HepG2 (cell line): ENCODE data around the gene SETD1A. TPM values are rescaled to one million over a fixed set of nuclear protein-coding genes. Genes with fewer than 3 reads are reported as not detected.

Source experiments
- ELF4 ChIP-seq: sonication (generic); formaldehyde crosslinking; IDR thresholded peaks from 2 replicates; pipeline ENCODE4 v1.5.0; 2020; ENCODE audit warnings: missing genetic modification reagents, mild to moderate bottlenecking, moderate library complexity, borderline replicate concordance
- HES4 ChIP-seq: sonication (generic); formaldehyde crosslinking; IDR thresholded peaks from 2 replicates; pipeline ENCODE4 v1.9.0; 2021; ENCODE audit warnings: mild to moderate bottlenecking, missing genetic modification reagents, borderline replicate concordance
- IKZF1 ChIP-seq: fragments of 450-650 bp; IDR thresholded peaks from 2 replicates; pipeline ENCODE4 v1.7.1; 2016
- KIAA2018 ChIP-seq: sonication (generic); formaldehyde crosslinking; IDR thresholded peaks from 2 replicates; pipeline ENCODE4 v1.5.0; 2020; ENCODE audit warnings: mild to moderate bottlenecking, missing genetic modification reagents, borderline replicate concordance
- POGK ChIP-seq: sonication (generic); formaldehyde crosslinking; conservative IDR thresholded peaks from 2 replicates; pipeline ENCODE4 v1.8.0; 2022; ENCODE audit warnings: mild to moderate bottlenecking, moderate library complexity, missing genetic modification reagents
- RBAK ChIP-seq: sonication (generic); formaldehyde crosslinking; IDR thresholded peaks from 2 replicates; pipeline ENCODE4 v1.5.1; 2020; ENCODE audit warnings: mild to moderate bottlenecking, missing genetic modification reagents
- RNF219 ChIP-seq: sonication (generic); formaldehyde crosslinking; IDR thresholded peaks from 2 replicates; pipeline ENCODE4 v1.5.0; 2020; ENCODE audit warnings: mild to moderate bottlenecking, missing genetic modification reagents
- SKI ChIP-seq: fragments of 450-650 bp; IDR thresholded peaks from one replicate; pipeline ENCODE4 v1.6.1; 2018; ENCODE audit warnings: mild to moderate bottlenecking; ENCODE audit not compliant: partially characterized antibody
- SP5 ChIP-seq: IDR thresholded peaks from 2 replicates; pipeline ENCODE4 v1.6.1; 2016; ENCODE audit warnings: low read depth, borderline replicate concordance
- STAT5B ChIP-seq: sonication (generic); formaldehyde crosslinking; IDR thresholded peaks from 2 replicates; pipeline ENCODE4 v1.4.0; 2020; ENCODE audit warnings: missing genetic modification reagents
- ZFY ChIP-seq: sonication (generic); formaldehyde crosslinking; IDR thresholded peaks from 2 replicates; pipeline ENCODE4 v1.4.0; 2020; ENCODE audit warnings: missing genetic modification reagents
- ZNF296 ChIP-seq: sonication (generic); formaldehyde crosslinking; conservative IDR thresholded peaks from 2 replicates; pipeline ENCODE4 v1.5.0; 2020; ENCODE audit warnings: mild to moderate bottlenecking, missing genetic modification reagents
- ZNF512B ChIP-seq: sonication (generic); formaldehyde crosslinking; IDR thresholded peaks from 2 replicates; pipeline ENCODE4 v1.5.1; 2020; ENCODE audit warnings: missing genetic modification reagents, mild to moderate bottlenecking, borderline replicate concordance
- polyA plus RNA-seq, 8 experiments: library from polyadenylated mRNA; depleted of rRNA in 3 of 8; stranded (reverse) in 7 of 8; unstranded in 1 of 8; fragments of >200 nt; fragmentation: Illumina TruSeq in 4 of 8; extraction: Trizol in 4 of 8; gene quantifications; 2 replicates each; pipeline versions ENCODE4 v1.2.1 to v1.2.3, GENCODE V29; 2011 to 2016; ENCODE audit warnings: low read depth in 4 of 8, missing spikeins in 1 of 8, mixed read lengths in 1 of 8; ENCODE audit not compliant: insufficient read depth in 1 of 8
- total RNA-seq, 5 experiments: library from RNA; depleted of rRNA; stranded (reverse); fragments of >200 nt; fragmentation: Illumina TruSeq; extraction: Trizol; gene quantifications; 2 replicates each; pipeline ENCODE4 v1.2.3, GENCODE V29; 2016; ENCODE audit warnings: low read depth in 1 of 5

The SETD1A gene
- total and polyA plus RNA-seq, 2 of the 13 experiments (the other 11 are each of a cell fraction or from before 2014, with no cell fraction given): 3.8 to 5.6 TPM

- TF ChIP-seq SKI (no peak), KIAA2018 (no peak), RNF219 (CRISPR knock-in tag) (no peak), ZNF296 (no peak), STAT5B (CRISPR knock-in tag) (no peak), POGK (CRISPR knock-in tag) (0 out of 2 replicates have a peak, but pooled peaks have one; percentile 23), SP5 (CRISPR knock-in tag) (no peak), ELF4 (no peak), ZFY (0 out of 2 replicates have a peak, but pooled peaks have one; percentile 24), IKZF1 (no peak), RBAK (CRISPR knock-in tag) (no peak), HES4 (CRISPR knock-in tag) (peak; percentile 27; the same call in 1 of the 2 replicates), ZNF512B (no peak)
These were observed 33.3 kb upstream of the SETD1A start (continued) for GRCh38 chr16:30924076-30924912.
